Lower lobe of right lung (tissue), 2 donors: ENCODE measurements around the gene CDC42EP5. TPM values are rescaled to one million over a fixed set of nuclear protein-coding genes. Genes with fewer than 3 reads are reported as not detected.

Experiments used
- ATAC-seq, 2 donors: fragments of 200-7000 bp; cut with Tn5 transposase; one replicate each; pipeline ENCODE4 v1.9.1; 2020 to 2022; ENCODE audit warnings: mild to moderate bottlenecking in 2 of 2, moderate library complexity in 2 of 2
- DNase-seq: peaks from one replicate; pipeline ENCODE4 v3.0.0-alpha.2; 2020
- H3K27ac ChIP-seq: fragments of 200-600 bp; one replicate; pipeline ENCODE4 v1.8.0; 2022
- H3K27me3 ChIP-seq: fragments of 200-600 bp; one replicate; pipeline ENCODE4 v1.8.0; 2022; ENCODE audit warnings: low read depth
- H3K36me3 ChIP-seq: fragments of 200-600 bp; one replicate; pipeline ENCODE4 v1.8.0; 2022; ENCODE audit warnings: mild to moderate bottlenecking
- H3K4me1 ChIP-seq: fragments of 200-600 bp; one replicate; pipeline ENCODE4 v1.8.0; 2022
- H3K4me3 ChIP-seq: fragments of 200-600 bp; one replicate; pipeline ENCODE4 v1.8.0; 2022; ENCODE audit warnings: mild to moderate bottlenecking
- H3K9me3 ChIP-seq: fragments of 200-600 bp; one replicate; pipeline ENCODE4 v1.8.0; 2022
- CTCF ChIP-seq: fragments of 200-600 bp; IDR thresholded peaks from one replicate; pipeline ENCODE4 v1.8.0; 2022; ENCODE audit warnings: antibody characterized with exemption, mild to moderate bottlenecking
- intact Hi-C: fragments of 100-400 bp; cut with DNase I; formaldehyde crosslinking; loops from one replicate; pipeline ENCODE4 v1.11.0; 2022
- total RNA-seq: library from RNA; stranded (reverse); fragmentation: NEBNext Ultra II Directional; extraction: Animal tissue kit (Norgen Biotek cat#: 25700); gene quantifications from one replicate; pipeline ENCODE4 v1.2.1, GENCODE V29; 2021
- donor health status: DM: no; HTN: yes; CAD: no; lungs with severe emphysema.

CDC42EP5 gene
- total RNA-seq, 1 donor from 2014 or later = 25.5 TPM

GRCh38 chr19:54427586-54427985, 45.5 kb downstream of the CDC42EP5 start:
- intact Hi-C loops = no loop called here
- Histone ChIP-seq H3K4me1 (peaks cover 17% of the 10 kb centered on the region), H3K4me3 (no peak overlapping the region), H3K36me3 (no peaks in the 10 kb centered on the region), H3K27ac (no peak overlapping the region), H3K27me3 (peaks cover 60% of the 10 kb centered on the region), H3K9me3 (no peaks in the 10 kb centered on the region)
- no peak for TF ChIP-seq CTCF
- ATAC-seq (no peak), DNase-seq (no peak)

GRCh38 chr19:54426291-54426931, 46.7 kb downstream of the CDC42EP5 start:
- peaks cover 14% of the 10 kb centered on the region for H3K4me1 ChIP-seq
- H3K9me3 ChIP-seq = no peaks in the 10 kb centered on the region
- intact Hi-C loops = no loop called here
- H3K27ac ChIP-seq = no peak overlapping the region
- TF ChIP-seq CTCF = no peak
- DNase-seq (no peak), ATAC-seq (no peak)
- no peaks in the 10 kb centered on the region for H3K36me3 ChIP-seq
- H3K4me3 ChIP-seq = no peak overlapping the region
- H3K27me3 ChIP-seq = peaks cover 72% of the 10 kb centered on the region

GRCh38 chr19:54425382-54425723, 47.7 kb downstream of the CDC42EP5 start:
- TF ChIP-seq CTCF = no peak
- peaks cover 3% of the 10 kb centered on the region for H3K4me1 ChIP-seq
- H3K36me3 ChIP-seq = no peaks in the 10 kb centered on the region
- H3K27ac ChIP-seq = no peak overlapping the region
- DNase-seq (no peak), ATAC-seq (no peak)
- H3K9me3 ChIP-seq = no peaks in the 10 kb centered on the region
- no peak overlapping the region for H3K4me3 ChIP-seq
- intact Hi-C loops = no loop called here
- H3K27me3 ChIP-seq = peaks cover 80% of the 10 kb centered on the region

- intact Hi-C loops = no loop called here
- no peaks in the 10 kb centered on the region for H3K36me3 ChIP-seq
- no peaks in the 10 kb centered on the region for H3K9me3 ChIP-seq
- no peak for TF ChIP-seq CTCF
- no peak for DNase-seq
- no peak overlapping the region for H3K4me3 ChIP-seq
- peaks cover 80% of the 10 kb centered on the region for H3K27me3 ChIP-seq
- ATAC-seq = no peak
- H3K27ac ChIP-seq = no peak overlapping the region
- H3K4me1 ChIP-seq = no peaks in the 10 kb centered on the region
These were observed 48.3 kb downstream of the CDC42EP5 start for GRCh38 chr19:54424660-54425381.

- no peaks in the 10 kb centered on the region for H3K9me3 ChIP-seq
- intact Hi-C loops = no loop called here
- no peak overlapping the region for H3K4me3 ChIP-seq
- H3K27me3 ChIP-seq = peaks cover 82% of the 10 kb centered on the region
- TF ChIP-seq CTCF = no peak
- ATAC-seq (no peak), DNase-seq (no peak)
- H3K27ac ChIP-seq = no peak overlapping the region
- no peaks in the 10 kb centered on the region for H3K4me1 ChIP-seq
- H3K36me3 ChIP-seq = no peaks in the 10 kb centered on the region
These were observed 48.9 kb downstream of the CDC42EP5 start for GRCh38 chr19:54424201-54424600.
